Measurements from ENCODE around the gene RHOT2.

The RHOT2 gene

GRCh38 chr16:692356-693108 lies 24.6 kb downstream of the RHOT2 start:
- H3K4me3 Mint-ChIP-seq = peak overlapping the region; percentile 79 to 94 (median 80)
- no peaks in the 10 kb centered on the region for H3K36me3 Mint-ChIP-seq (ENCODE audit: low read depth)
- H3K27me3 Mint-ChIP-seq (ENCODE audit: low read depth) = peaks cover 67% of the 10 kb centered on the region
- peak overlapping the region in 2 of 3 experiments; percentile 12 to 45 for H3K27ac Mint-ChIP-seq
- no peaks in the 10 kb centered on the region for H3K9me3 Mint-ChIP-seq
- peaks cover 10% of the 10 kb centered on the region for H3K4me1 Mint-ChIP-seq
- TF ChIP-seq CTCF (IDR thresholded peaks at IDR 0.05; ENCODE audit: unreplicated experiment in 3 of 3) = no peak

GRCh38 chr16:693364-693763 lies 25.4 kb downstream of the RHOT2 start:
- H3K27ac Mint-ChIP-seq = no peak overlapping the region

GRCh38 chr16:693766-694165 lies 25.8 kb downstream of the RHOT2 start:
- peaks cover 10% of the 10 kb centered on the region for H3K4me1 Mint-ChIP-seq
- TF ChIP-seq CTCF (IDR thresholded peaks at IDR 0.05; ENCODE audit: unreplicated experiment in 3 of 3) = no peak
- no peaks in the 10 kb centered on the region for H3K36me3 Mint-ChIP-seq (ENCODE audit: low read depth)
- H3K27ac Mint-ChIP-seq = no peak overlapping the region
- H3K4me3 Mint-ChIP-seq = no peak overlapping the region
- no peaks in the 10 kb centered on the region for H3K9me3 Mint-ChIP-seq
- H3K27me3 Mint-ChIP-seq (ENCODE audit: low read depth) = peaks cover 79% of the 10 kb centered on the region

More at GRCh38 chr16:693364-693763, 25.4 kb downstream of the RHOT2 start:
- H3K4me3 Mint-ChIP-seq = peak overlapping the region in 1 of 3 experiments; percentile 21
- peaks cover 10% of the 10 kb centered on the region for H3K4me1 Mint-ChIP-seq
- peaks cover 75% of the 10 kb centered on the region for H3K27me3 Mint-ChIP-seq (ENCODE audit: low read depth)
- TF ChIP-seq CTCF (IDR thresholded peaks at IDR 0.05; ENCODE audit: unreplicated experiment in 3 of 3) = no peak
- no peaks in the 10 kb centered on the region for H3K9me3 Mint-ChIP-seq
- no peaks in the 10 kb centered on the region for H3K36me3 Mint-ChIP-seq (ENCODE audit: low read depth)

GRCh38 chr16:694187-694862 lies 26.4 kb downstream of the RHOT2 start:
- H3K4me1 Mint-ChIP-seq = peaks cover 10% of the 10 kb centered on the region

GRCh38 chr16:694863-695354 lies 27.0 kb downstream of the RHOT2 start:
- Mint-ChIP-seq H3K36me3 (ENCODE audit: low read depth) (no peaks in the 10 kb centered on the region), H3K4me3 (no peak overlapping the region), H3K27me3 (ENCODE audit: low read depth) (peaks cover 90% of the 10 kb centered on the region), H3K4me1 (peaks cover 10% of the 10 kb centered on the region), H3K9me3 (no peaks in the 10 kb centered on the region), H3K27ac (no peak overlapping the region)
- TF ChIP-seq CTCF (IDR thresholded peaks at IDR 0.05; ENCODE audit: unreplicated experiment in 3 of 3) = no peak

More at GRCh38 chr16:694187-694862, 26.4 kb downstream of the RHOT2 start:
- Mint-ChIP-seq H3K27me3 (ENCODE audit: low read depth) (peaks cover 85% of the 10 kb centered on the region), H3K36me3 (ENCODE audit: low read depth) (no peaks in the 10 kb centered on the region), H3K27ac (no peak overlapping the region), H3K9me3 (no peaks in the 10 kb centered on the region), H3K4me3 (no peak overlapping the region)
- TF ChIP-seq CTCF (IDR thresholded peaks at IDR 0.05; ENCODE audit: unreplicated experiment in 3 of 3) = no peak

All from nephron (organoid).